ENCODE results near the gene PLCG2. TPM values are rescaled to one million over a fixed set of nuclear protein-coding genes. Genes with fewer than 3 reads are reported as not detected.
A peak's percentile ranks its signal among the peaks of the same experiment; 100 is the strongest.
"Not testable (repeated sequence)": the region's sequence is repeated elsewhere in the genome, so short reads cannot be mapped to it uniquely, and the experiment has no call there.

The PLCG2 gene
- total and polyA plus RNA-seq, 2 donors = 8.0 to 13.0 TPM

- WGBS = 78% methylated on average over 3 of the region's 3 CpGs
- DNase-seq (ENCODE audit: extremely low spot score) = no peak
Observed at GRCh38 chr16:81992859-81993258, 213.8 kb downstream of the PLCG2 start.

GRCh38 chr16:81994485-81994884 is 215.4 kb downstream of the PLCG2 start:
- Histone ChIP-seq H3K36me3 (ENCODE audit: insufficient read depth) (no peaks in the 10 kb centered on the region), H3K4me1 (ENCODE audit: insufficient read depth) (peaks cover 3% of the 10 kb centered on the region), H3K4me3 (ENCODE audit: low read depth, low read length) (no peak overlapping the region), H3K27ac (ENCODE audit: low read depth) (no peak overlapping the region)
- no peak for DNase-seq (ENCODE audit: extremely low spot score)
- WGBS = 90% methylated on average over 5 of the region's 5 CpGs

More at GRCh38 chr16:81992859-81993258, 213.8 kb downstream of the PLCG2 start:
- H3K4me1 ChIP-seq (ENCODE audit: insufficient read depth) = peaks cover 3% of the 10 kb centered on the region
- H3K27ac ChIP-seq (ENCODE audit: low read depth) = no peak overlapping the region
- no peak overlapping the region for H3K4me3 ChIP-seq (ENCODE audit: low read depth, low read length)
- H3K36me3 ChIP-seq (ENCODE audit: insufficient read depth) = no peaks in the 10 kb centered on the region

GRCh38 chr16:81995651-81996050 is 216.6 kb downstream of the PLCG2 start:
- no peak for DNase-seq (ENCODE audit: extremely low spot score)
- Histone ChIP-seq H3K4me3 (ENCODE audit: low read depth, low read length) (no peak overlapping the region), H3K36me3 (ENCODE audit: insufficient read depth) (no peaks in the 10 kb centered on the region), H3K27ac (ENCODE audit: low read depth) (no peak overlapping the region), H3K4me1 (ENCODE audit: insufficient read depth) (peaks cover 3% of the 10 kb centered on the region)
- WGBS = 37% methylated on average over 3 of the region's 3 CpGs

DNA sequence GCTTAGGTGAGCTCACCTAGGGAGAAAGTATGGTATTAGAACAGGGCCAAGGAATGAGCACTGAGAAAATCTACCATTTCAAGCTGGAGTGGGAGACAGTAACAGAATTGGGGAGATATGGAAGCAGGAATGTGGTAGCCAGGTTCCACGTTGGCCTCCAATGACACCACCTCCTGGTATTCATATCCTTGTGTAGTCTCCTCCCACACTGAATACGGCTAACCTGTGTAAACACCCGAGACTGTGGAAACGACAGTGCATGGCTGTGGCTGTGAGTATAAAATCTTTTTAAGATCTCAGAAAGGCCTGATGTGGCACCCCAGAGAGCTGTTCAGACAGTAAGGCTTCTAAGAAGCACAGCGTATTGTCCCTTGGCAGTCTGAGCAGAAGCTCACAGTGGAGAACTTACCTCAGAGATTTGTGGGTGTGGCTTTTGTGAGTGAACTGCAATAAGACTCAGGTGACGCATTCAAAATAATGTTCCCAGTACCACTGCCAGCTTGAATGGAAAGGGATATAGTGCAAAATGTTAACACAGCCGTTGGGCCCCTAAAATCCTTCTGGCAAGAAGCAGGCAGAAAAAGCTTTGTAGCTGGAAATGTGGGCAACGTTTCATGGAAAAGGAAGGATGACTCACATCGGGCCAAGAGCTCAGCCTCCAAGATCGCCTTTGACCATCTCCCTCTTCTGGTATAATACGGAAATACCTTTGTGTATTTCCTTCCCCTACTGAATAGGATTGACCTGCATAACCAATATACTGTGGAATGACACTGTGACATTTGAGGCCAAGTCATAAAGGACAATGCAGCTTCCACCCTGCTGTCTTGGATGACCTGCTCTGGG is 217.8 kb downstream of the PLCG2 start:
- Histone ChIP-seq H3K36me3 (ENCODE audit: insufficient read depth) (no peaks in the 10 kb centered on the region), H3K4me1 (ENCODE audit: insufficient read depth) (peaks cover 3% of the 10 kb centered on the region), H3K4me3 (ENCODE audit: low read depth, low read length) (no peak overlapping the region), H3K27ac (ENCODE audit: low read depth) (no peak overlapping the region)
- WGBS = 47% methylated on average over 11 of the region's 11 CpGs
- no peak for DNase-seq (ENCODE audit: extremely low spot score)

DNA sequence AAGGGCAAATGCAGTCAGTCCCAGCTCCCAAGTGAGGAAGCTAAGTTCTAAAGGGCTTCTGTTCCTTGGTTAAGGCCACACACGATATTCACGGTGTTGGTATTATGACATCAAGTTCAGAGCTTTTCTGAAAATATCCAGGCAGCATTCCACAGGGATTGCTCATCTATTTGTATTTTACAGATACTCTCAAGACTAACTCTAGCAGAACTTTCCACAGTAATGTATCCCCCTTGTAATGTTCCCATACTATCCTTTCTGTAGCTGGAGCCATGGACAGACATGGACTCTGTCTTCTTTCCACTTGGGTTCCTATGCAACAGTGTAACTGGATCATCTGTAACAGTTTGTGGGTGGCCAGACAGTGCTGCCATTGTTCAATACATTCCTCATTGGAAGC is 218.6 kb downstream of the PLCG2 start:
- Histone ChIP-seq H3K36me3 (ENCODE audit: insufficient read depth) (no peaks in the 10 kb centered on the region), H3K27ac (ENCODE audit: low read depth) (no peak overlapping the region), H3K4me1 (ENCODE audit: insufficient read depth) (peaks cover 3% of the 10 kb centered on the region), H3K4me3 (ENCODE audit: low read depth, low read length) (no peak overlapping the region)
- 7% methylated on average over 2 of the region's 2 CpGs for WGBS
- DNase-seq (ENCODE audit: extremely low spot score) = no peak

GRCh38 chr16:82002831-82003230 is 223.7 kb downstream of the PLCG2 start:
- Histone ChIP-seq H3K36me3 (ENCODE audit: insufficient read depth) (no peaks in the 10 kb centered on the region), H3K4me3 (ENCODE audit: low read depth, low read length) (no peak overlapping the region), H3K4me1 (ENCODE audit: insufficient read depth) (no peaks in the 10 kb centered on the region), H3K27ac (ENCODE audit: low read depth) (no peak overlapping the region)
- no peak for DNase-seq (ENCODE audit: extremely low spot score)
- 90% methylated on average over 3 of the region's 3 CpGs for WGBS

DNA sequence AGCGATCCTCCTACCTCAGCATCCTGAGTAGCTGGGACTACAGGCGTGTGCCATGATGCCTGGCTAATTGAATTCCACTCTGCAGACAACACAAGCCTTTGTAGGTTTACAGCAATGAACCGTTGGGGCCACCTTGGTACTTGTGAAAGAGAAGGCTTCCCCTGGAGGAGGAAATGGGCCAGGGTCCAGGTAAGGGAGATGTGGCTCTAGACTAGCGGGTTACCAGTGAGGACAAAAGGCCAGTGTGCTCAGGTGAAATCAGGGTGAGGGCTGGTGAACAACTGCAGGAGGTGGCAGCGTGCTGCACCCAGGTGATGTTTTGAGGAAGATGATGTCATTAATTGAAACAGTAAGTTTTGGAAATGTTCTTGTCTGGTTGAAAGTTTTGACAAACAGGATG is 225.5 kb downstream of the PLCG2 start:
- no peak overlapping the region for H3K27ac ChIP-seq (ENCODE audit: low read depth)
- no peaks in the 10 kb centered on the region for H3K4me1 ChIP-seq (ENCODE audit: insufficient read depth)
- no peak for DNase-seq (ENCODE audit: extremely low spot score)
- no peaks in the 10 kb centered on the region for H3K36me3 ChIP-seq (ENCODE audit: insufficient read depth)
- WGBS = 88% methylated on average over 5 of the region's 5 CpGs
- H3K4me3 ChIP-seq (ENCODE audit: low read depth, low read length) = no peak overlapping the region

DNA sequence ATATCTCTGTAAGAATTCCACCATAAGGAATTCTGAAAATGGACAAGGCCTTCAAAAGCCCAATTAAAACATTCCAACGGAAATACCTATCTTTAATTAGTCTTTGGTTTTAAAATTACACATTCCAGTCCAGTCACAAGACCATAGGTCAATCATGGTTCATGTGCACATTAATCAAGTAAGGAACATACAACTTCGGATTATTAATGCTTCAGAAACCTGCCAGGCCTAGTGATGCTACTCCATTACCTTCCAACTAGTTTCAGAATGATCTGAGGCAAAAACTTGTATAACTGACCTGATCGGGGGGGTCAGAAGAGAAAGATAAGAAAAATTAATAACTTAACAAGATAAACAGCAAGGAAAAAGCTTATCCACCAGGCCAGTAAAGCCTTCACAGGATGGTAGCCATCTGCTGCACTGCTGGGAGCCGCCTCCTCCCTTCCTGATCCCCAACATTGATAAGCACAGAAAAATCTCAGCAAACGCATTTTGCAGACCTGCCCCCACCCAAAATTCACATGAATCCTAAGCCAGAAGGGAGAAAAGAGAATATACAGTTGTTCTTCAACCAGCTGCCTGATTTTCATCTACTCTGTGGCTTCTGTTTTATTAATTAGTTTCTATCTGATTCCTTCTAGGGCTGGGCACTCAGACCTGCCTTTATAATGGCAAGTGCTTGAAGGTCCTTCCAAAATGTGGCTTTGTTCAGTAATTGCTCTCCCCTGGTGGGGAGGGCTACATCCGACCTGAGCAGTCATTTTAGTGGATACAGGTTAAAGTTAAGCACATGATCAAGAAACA is 226.1 kb downstream of the PLCG2 start:
- Histone ChIP-seq H3K4me1 (ENCODE audit: insufficient read depth) (no peaks in the 10 kb centered on the region), H3K36me3 (ENCODE audit: insufficient read depth) (no peaks in the 10 kb centered on the region), H3K27ac (ENCODE audit: low read depth) (no peak overlapping the region), H3K4me3 (ENCODE audit: low read depth, low read length) (no peak overlapping the region)
- no peak for DNase-seq (ENCODE audit: extremely low spot score)
- 39% methylated on average over 6 of the region's 6 CpGs for WGBS

DNA sequence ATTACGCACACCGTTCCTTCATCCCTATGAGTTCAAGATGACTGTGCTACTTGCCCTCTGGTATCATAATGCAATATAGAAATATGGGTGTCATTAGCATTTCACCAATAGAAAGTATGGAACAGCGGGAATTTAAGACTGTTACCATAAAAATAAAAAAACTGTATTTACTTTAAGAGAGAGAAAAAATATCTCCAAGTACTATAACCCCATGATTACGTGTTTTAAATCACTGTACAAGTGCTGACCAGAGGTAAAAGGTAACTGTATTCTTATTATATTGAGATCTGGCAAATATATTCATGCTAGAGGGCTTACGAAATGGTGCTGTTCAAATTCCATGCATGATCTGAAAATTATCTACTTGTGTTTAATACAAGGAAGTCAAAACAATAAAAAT is 226.9 kb downstream of the PLCG2 start:
- no peak overlapping the region for H3K27ac ChIP-seq (ENCODE audit: low read depth)
- no peak overlapping the region for H3K4me3 ChIP-seq (ENCODE audit: low read depth, low read length)
- H3K36me3 ChIP-seq (ENCODE audit: insufficient read depth) = no peaks in the 10 kb centered on the region
- DNase-seq (ENCODE audit: extremely low spot score) = no peak
- WGBS = 78% methylated on average over 5 of the region's 5 CpGs
- H3K4me1 ChIP-seq (ENCODE audit: insufficient read depth) = no peaks in the 10 kb centered on the region

- Histone ChIP-seq H3K4me3 (ENCODE audit: low read depth, low read length) (no peak overlapping the region), H3K36me3 (ENCODE audit: insufficient read depth) (no peaks in the 10 kb centered on the region), H3K27ac (ENCODE audit: low read depth) (no peak overlapping the region), H3K4me1 (ENCODE audit: insufficient read depth) (no peaks in the 10 kb centered on the region)
- WGBS = 89% methylated on average over 2 of the region's 2 CpGs
- DNase-seq (ENCODE audit: extremely low spot score) = no peak
Observed at GRCh38 chr16:82007189-82007588, 228.1 kb downstream of the PLCG2 start.

DNA sequence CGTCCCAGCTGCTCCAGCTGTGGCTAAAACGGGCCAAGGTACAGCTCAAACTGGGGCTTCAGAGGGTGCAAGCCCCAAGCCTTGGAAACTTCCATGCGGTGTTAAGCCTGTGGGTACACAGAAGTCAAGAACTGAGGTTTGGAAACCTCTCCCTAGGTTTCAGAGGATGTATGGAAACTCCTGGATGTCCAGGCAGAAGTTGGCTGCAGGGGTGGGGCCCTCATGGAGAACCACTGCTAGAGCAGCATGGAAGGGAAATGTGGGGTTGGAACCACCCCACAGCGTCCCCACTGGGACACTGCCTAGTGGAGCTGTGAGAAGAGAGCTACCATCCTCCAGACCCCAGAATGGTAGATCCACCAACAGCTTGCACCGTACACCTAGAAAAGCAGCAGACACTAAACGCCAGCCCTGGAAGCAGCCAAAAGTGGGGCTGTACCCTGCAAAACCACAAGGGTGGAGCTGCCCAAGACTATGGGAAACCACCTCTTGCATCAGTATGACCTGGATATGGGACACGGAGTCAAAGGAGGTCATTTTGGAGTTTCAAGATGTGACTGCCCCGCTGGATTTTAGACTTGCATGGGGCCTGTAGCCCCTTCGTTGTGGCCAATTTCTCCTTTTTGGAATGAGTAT is 230.0 kb downstream of the PLCG2 start:
- H3K4me3 ChIP-seq (ENCODE audit: low read depth, low read length) = no peak overlapping the region
- DNase-seq (ENCODE audit: extremely low spot score) = no peak
- H3K4me1 ChIP-seq (ENCODE audit: insufficient read depth) = no peaks in the 10 kb centered on the region
- H3K36me3 ChIP-seq (ENCODE audit: insufficient read depth) = no peaks in the 10 kb centered on the region
- no peak overlapping the region for H3K27ac ChIP-seq (ENCODE audit: low read depth)
- 88% methylated on average over 9 of the region's 9 CpGs for WGBS

- not testable (repeated sequence) for H3K36me3 ChIP-seq (ENCODE audit: insufficient read depth); DNase-seq (ENCODE audit: extremely low spot score); H3K4me3 ChIP-seq (ENCODE audit: low read depth, low read length); H3K27ac ChIP-seq (ENCODE audit: low read depth); H3K4me1 ChIP-seq (ENCODE audit: insufficient read depth)
- WGBS = 93% methylated on average over 4 of the region's 4 CpGs
Observed at GRCh38 chr16:82009789-82010188, 230.7 kb downstream of the PLCG2 start.

DNA sequence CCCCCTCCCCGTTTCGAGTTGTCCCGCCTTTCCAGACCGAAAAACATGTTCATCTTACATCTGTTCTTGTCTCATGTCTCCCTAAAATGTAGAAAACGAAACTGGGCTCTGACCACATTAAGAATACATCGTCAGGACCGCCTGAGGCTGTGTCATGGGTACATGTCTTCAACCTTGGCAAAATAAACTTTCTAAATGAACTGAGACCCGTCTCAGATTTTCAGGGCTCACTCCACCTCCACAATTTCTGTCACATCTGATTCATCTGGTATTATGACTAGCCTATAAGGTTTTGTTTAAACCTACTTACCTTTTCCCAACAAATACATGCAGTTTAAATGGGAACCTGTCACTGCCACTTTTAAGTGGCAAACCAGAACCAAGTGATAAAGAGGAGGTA is 231.6 kb downstream of the PLCG2 start:
- Histone ChIP-seq H3K4me3 (ENCODE audit: low read depth, low read length) (peak overlapping the region; percentile 60), H3K36me3 (ENCODE audit: insufficient read depth) (no peaks in the 10 kb centered on the region), H3K4me1 (ENCODE audit: insufficient read depth) (no peaks in the 10 kb centered on the region), H3K27ac (ENCODE audit: low read depth) (no peak overlapping the region)
- 86% methylated on average over 8 of the region's 8 CpGs for WGBS
- no peak for DNase-seq (ENCODE audit: extremely low spot score)
